VCaP (cell line): ENCODE data around the gene GFM1.

ENCODE experiments used
- H3K27ac ChIP-seq: fragments of 450-650 bp; 2 replicates; pipeline ENCODE4 v1.5.1; 2017
- CTCF ChIP-seq: fragments of 450-650 bp; conservative IDR thresholded peaks from 2 replicates; pipeline ENCODE4 v1.5.1; 2017; ENCODE audit warnings: mild to moderate bottlenecking, moderate library complexity

GFM1 gene

GRCh38 chr3:158737410-158737809, 93.1 kb downstream of the GFM1 start:
- no peak for TF ChIP-seq CTCF
- H3K27ac ChIP-seq = no peak overlapping the region

- H3K27ac ChIP-seq = no peak overlapping the region
- no peak for TF ChIP-seq CTCF
Measured at GRCh38 chr3:158737976-158738615, 93.8 kb downstream of the GFM1 start.

- H3K27ac ChIP-seq = no peak overlapping the region
- TF ChIP-seq CTCF = no peak
Measured at GRCh38 chr3:158738653-158739052, 94.3 kb downstream of the GFM1 start.

GRCh38 chr3:158739078-158739477, 94.8 kb downstream of the GFM1 start:
- no peak for TF ChIP-seq CTCF
- H3K27ac ChIP-seq = no peak overlapping the region

- H3K27ac ChIP-seq = no peak overlapping the region
- no peak for TF ChIP-seq CTCF
Measured at GRCh38 chr3:158739661-158740060, 95.3 kb downstream of the GFM1 start.
